Neural cell (in vitro differentiated cells): ENCODE results near the gene PLXDC2. TPM values are rescaled to one million over a fixed set of nuclear protein-coding genes. Genes with fewer than 3 reads are reported as not detected.

Experiments
- H2AFZ ChIP-seq: fragments of 200-600, 300-800 bp; sonication (generic), shearing (Covaris generic); 2 replicates; pipeline ENCODE4 v1.6.0; 2014; ENCODE audit warnings: low read depth, mild to moderate bottlenecking, antibody characterized with exemption, low read length, moderate library complexity
- H3F3A ChIP-seq: fragments of 200-600 bp; shearing (Covaris generic); 2 replicates; pipeline ENCODE4 v1.6.1; 2016; ENCODE audit warnings: mild to moderate bottlenecking, moderate library complexity, mixed read lengths, antibody characterized with exemption, low read length; ENCODE audit not compliant: insufficient read depth, poor library complexity, severe bottlenecking
- H3K27ac ChIP-seq: fragments of 200-600, 300-800 bp; sonication (generic), shearing (Covaris generic); 2 replicates; pipeline ENCODE4 v1.5.1; 2014; ENCODE audit warnings: mild to moderate bottlenecking, low read length, moderate library complexity
- H3K27me3 ChIP-seq: fragments of 300-800, 200-600 bp; sonication (generic), shearing (Covaris generic); 2 replicates; pipeline ENCODE4 v1.6.0; 2014; ENCODE audit warnings: mild to moderate bottlenecking, low read depth, low read length, moderate library complexity; ENCODE audit not compliant: insufficient read depth
- H3K36me3 ChIP-seq: fragments of 300-800, 200-600 bp; sonication (generic), shearing (Covaris generic); 2 replicates; pipeline ENCODE4 v1.5.1; 2014; ENCODE audit warnings: mild to moderate bottlenecking, antibody characterized with exemption, low read length, moderate library complexity; ENCODE audit not compliant: insufficient read depth
- H3K4me2 ChIP-seq: fragments of 300-800, 200-600 bp; sonication (generic), shearing (Covaris generic); 2 replicates; pipeline ENCODE4 v1.6.0; 2014; ENCODE audit warnings: mild to moderate bottlenecking, low read length
- H3K4me3 ChIP-seq: fragments of 300-800, 200-600 bp; sonication (generic), shearing (Covaris generic); 2 replicates; pipeline ENCODE4 v1.5.1; 2014; ENCODE audit warnings: mild to moderate bottlenecking, low read length, moderate library complexity
- H3K79me2 ChIP-seq: fragments of 200-600 bp; shearing (Covaris generic); replicated peaks from 2 replicates; pipeline ENCODE4 v1.6.0; 2014; ENCODE audit warnings: mild to moderate bottlenecking, low read length, moderate library complexity; ENCODE audit not compliant: insufficient read depth
- H3K9ac ChIP-seq: fragments of 300-800, 200-600 bp; sonication (generic), shearing (Covaris generic); 2 replicates; pipeline ENCODE4 v1.6.1; 2016; ENCODE audit warnings: mild to moderate bottlenecking, low read length, mixed read lengths
- H3K9me2 ChIP-seq: fragments of 200-600 bp; shearing (Covaris generic); 2 replicates; pipeline ENCODE4 v1.6.1; 2016; ENCODE audit warnings: mild to moderate bottlenecking, low read length, mixed read lengths; ENCODE audit not compliant: insufficient read depth
- H3K9me3 ChIP-seq: fragments of 200-600, 300-800 bp; sonication (generic), shearing (Covaris generic); 2 replicates; pipeline ENCODE4 v1.6.1; 2016; ENCODE audit warnings: mild to moderate bottlenecking, mixed run types, low read length, moderate library complexity, mixed read lengths
- H4K20me1 ChIP-seq: fragments of 200-600 bp; shearing (Covaris generic); 2 replicates; pipeline ENCODE4 v1.6.1; 2016; ENCODE audit warnings: mild to moderate bottlenecking, mixed run types; ENCODE audit not compliant: insufficient read depth
- CTCF ChIP-seq: fragments of 450-650 bp; IDR thresholded peaks from 2 replicates; pipeline ENCODE4 v1.5.1; 2014; ENCODE audit warnings: antibody characterized with exemption, mild to moderate bottlenecking, moderate library complexity; ENCODE audit not compliant: poor library complexity, severe bottlenecking
- EP300 ChIP-seq: fragments of 450-650 bp; conservative IDR thresholded peaks from 2 replicates; pipeline ENCODE4 v1.6.1; 2014; ENCODE audit warnings: antibody characterized with exemption, mild to moderate bottlenecking, moderate library complexity; ENCODE audit not compliant: poor library complexity, severe bottlenecking
- EZH2 ChIP-seq: fragments of 200-600, 300-800 bp; shearing (Covaris generic), sonication (generic); IDR thresholded peaks from 2 replicates; pipeline ENCODE4 v1.6.1; 2014; ENCODE audit warnings: antibody characterized with exemption, low read length, borderline replicate concordance, mild to moderate bottlenecking; ENCODE audit not compliant: insufficient read depth, poor library complexity, severe bottlenecking
- MXI1 ChIP-seq: fragments of 450-650 bp; conservative IDR thresholded peaks from 2 replicates; pipeline ENCODE4 v1.6.1; 2014; ENCODE audit warnings: antibody characterized with exemption, mild to moderate bottlenecking; ENCODE audit not compliant: poor library complexity, severe bottlenecking
- POLR2AphosphoS5 ChIP-seq: IDR thresholded peaks from 2 replicates; pipeline ENCODE4 v1.6.1; 2012
- RAD21 ChIP-seq: fragments of 450-650 bp; conservative IDR thresholded peaks from 2 replicates; pipeline ENCODE4 v1.6.1; 2014; ENCODE audit warnings: antibody characterized with exemption, mild to moderate bottlenecking, moderate library complexity
- SMC3 ChIP-seq: fragments of 450-650 bp; conservative IDR thresholded peaks from 2 replicates; pipeline ENCODE4 v1.6.1; 2014; ENCODE audit warnings: antibody characterized with exemption, mild to moderate bottlenecking, moderate library complexity; ENCODE audit not compliant: poor library complexity
- TAF1 ChIP-seq: IDR thresholded peaks from 2 replicates; pipeline ENCODE4 v1.6.1; 2012; ENCODE audit warnings: low read depth
- polyA plus RNA-seq: library from polyadenylated mRNA; depleted of rRNA; stranded (reverse); fragments of >200 nt; gene quantifications from 2 replicates; pipeline ENCODE4 v1.2.3, GENCODE V29; 2014
- TF ChIP-seq, protein P1 (sequence below): IDR thresholded peaks from 2 replicates; pipeline ENCODE4 v1.6.1; 2012; ENCODE audit warnings: borderline replicate concordance

The PLXDC2 gene
- polyA plus RNA-seq, 1 donor from 2014 or later: 2.3 TPM

- H3K4me3 ChIP-seq: no peak overlapping the region
- no peak overlapping the region for H3K27ac ChIP-seq
- TF ChIP-seq EZH2 (no peak), EP300 (no peak), POLR2AphosphoS5 (no peak), RAD21 (no peak), MXI1 (no peak), TAF1 (no peak), SMC3 (no peak)
- TF ChIP-seq, protein P1, sequence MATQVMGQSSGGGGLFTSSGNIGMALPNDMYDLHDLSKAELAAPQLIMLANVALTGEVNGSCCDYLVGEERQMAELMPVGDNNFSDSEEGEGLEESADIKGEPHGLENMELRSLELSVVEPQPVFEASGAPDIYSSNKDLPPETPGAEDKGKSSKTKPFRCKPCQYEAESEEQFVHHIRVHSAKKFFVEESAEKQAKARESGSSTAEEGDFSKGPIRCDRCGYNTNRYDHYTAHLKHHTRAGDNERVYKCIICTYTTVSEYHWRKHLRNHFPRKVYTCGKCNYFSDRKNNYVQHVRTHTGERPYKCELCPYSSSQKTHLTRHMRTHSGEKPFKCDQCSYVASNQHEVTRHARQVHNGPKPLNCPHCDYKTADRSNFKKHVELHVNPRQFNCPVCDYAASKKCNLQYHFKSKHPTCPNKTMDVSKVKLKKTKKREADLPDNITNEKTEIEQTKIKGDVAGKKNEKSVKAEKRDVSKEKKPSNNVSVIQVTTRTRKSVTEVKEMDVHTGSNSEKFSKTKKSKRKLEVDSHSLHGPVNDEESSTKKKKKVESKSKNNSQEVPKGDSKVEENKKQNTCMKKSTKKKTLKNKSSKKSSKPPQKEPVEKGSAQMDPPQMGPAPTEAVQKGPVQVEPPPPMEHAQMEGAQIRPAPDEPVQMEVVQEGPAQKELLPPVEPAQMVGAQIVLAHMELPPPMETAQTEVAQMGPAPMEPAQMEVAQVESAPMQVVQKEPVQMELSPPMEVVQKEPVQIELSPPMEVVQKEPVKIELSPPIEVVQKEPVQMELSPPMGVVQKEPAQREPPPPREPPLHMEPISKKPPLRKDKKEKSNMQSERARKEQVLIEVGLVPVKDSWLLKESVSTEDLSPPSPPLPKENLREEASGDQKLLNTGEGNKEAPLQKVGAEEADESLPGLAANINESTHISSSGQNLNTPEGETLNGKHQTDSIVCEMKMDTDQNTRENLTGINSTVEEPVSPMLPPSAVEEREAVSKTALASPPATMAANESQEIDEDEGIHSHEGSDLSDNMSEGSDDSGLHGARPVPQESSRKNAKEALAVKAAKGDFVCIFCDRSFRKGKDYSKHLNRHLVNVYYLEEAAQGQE: no peak
- no peaks in the 10 kb centered on the region for H3K79me2 ChIP-seq
- no peak overlapping the region for H3K9ac ChIP-seq
- H3K36me3 ChIP-seq: no peaks in the 10 kb centered on the region
- no peaks in the 10 kb centered on the region for H3F3A ChIP-seq
- no peaks in the 10 kb centered on the region for H3K9me3 ChIP-seq
- H3K4me2 ChIP-seq: no peak overlapping the region
- no peaks in the 10 kb centered on the region for H4K20me1 ChIP-seq
- no peaks in the 10 kb centered on the region for H3K27me3 ChIP-seq
- no peaks in the 10 kb centered on the region for H3K9me2 ChIP-seq
- no peak overlapping the region for H2AFZ ChIP-seq
These were observed 458.3 kb downstream of the PLXDC2 start for GRCh38 chr10:20274571-20274970.

DNA sequence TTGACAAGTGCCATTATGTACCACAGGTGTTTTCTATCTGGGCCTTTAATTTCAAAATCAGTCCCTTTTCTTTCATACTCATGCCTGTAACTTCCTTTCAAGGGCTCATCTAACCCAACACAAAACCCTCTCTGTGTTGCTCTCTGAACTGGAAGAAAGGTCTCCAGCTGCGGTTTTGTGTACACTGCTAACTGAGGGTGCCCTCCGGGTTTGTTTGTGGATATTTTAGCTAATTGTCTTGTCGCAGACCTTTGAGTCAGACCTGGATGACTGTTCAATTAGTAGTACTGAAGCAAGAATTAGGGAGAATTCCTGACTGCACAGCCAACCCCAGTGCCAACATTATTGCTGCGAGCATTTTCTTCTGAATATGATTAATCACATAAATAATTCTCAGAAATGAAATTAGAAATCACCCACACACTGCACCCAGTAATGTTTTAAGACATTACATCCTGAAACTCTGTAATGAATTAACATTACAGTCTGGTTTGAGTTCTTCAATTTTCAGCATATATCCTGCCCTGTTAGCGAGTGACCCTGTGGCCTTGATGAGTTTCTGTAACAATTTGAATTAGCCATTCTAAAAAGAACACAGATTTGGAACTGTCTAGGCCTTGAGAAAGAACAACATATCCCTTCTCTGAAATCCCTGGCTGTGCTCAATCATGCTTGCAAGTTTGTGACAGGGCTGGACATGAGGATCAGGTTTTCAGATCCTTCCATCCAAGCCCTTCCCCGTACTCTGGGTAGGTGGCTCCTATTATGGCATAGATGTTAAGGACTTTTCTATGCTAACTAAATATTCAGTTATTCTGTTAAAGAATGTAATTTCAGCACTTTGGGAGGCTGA is 460.1 kb downstream of the PLXDC2 start:
- Histone ChIP-seq H3K9me3 (no peaks in the 10 kb centered on the region), H3K36me3 (no peaks in the 10 kb centered on the region), H3K9ac (no peak overlapping the region), H3K27me3 (no peaks in the 10 kb centered on the region), H3K4me3 (no peak overlapping the region), H4K20me1 (no peaks in the 10 kb centered on the region), H3F3A (no peaks in the 10 kb centered on the region), H2AFZ (no peak overlapping the region), H3K9me2 (no peaks in the 10 kb centered on the region), H3K79me2 (no peaks in the 10 kb centered on the region), H3K27ac (no peak overlapping the region), H3K4me2 (no peak overlapping the region)
- TF ChIP-seq MXI1 (no peak), POLR2AphosphoS5 (no peak), CTCF (no peak), EZH2 (no peak), RAD21 (no peak), EP300 (no peak), TAF1 (no peak), SMC3 (no peak)
- TF ChIP-seq, protein P1: no peak
